ENCODE data around the gene TCERG1L. TPM values are rescaled to one million over a fixed set of nuclear protein-coding genes. Genes with fewer than 3 reads are reported as not detected.
"Not testable (repeated sequence)": the region's sequence is repeated elsewhere in the genome, so short reads cannot be mapped to it uniquely, and the experiment has no call there.

Gene TCERG1L
- polyA plus RNA-seq, 1 of the 3 experiments (the other 2 are of a cell fraction): not detected

DNA sequence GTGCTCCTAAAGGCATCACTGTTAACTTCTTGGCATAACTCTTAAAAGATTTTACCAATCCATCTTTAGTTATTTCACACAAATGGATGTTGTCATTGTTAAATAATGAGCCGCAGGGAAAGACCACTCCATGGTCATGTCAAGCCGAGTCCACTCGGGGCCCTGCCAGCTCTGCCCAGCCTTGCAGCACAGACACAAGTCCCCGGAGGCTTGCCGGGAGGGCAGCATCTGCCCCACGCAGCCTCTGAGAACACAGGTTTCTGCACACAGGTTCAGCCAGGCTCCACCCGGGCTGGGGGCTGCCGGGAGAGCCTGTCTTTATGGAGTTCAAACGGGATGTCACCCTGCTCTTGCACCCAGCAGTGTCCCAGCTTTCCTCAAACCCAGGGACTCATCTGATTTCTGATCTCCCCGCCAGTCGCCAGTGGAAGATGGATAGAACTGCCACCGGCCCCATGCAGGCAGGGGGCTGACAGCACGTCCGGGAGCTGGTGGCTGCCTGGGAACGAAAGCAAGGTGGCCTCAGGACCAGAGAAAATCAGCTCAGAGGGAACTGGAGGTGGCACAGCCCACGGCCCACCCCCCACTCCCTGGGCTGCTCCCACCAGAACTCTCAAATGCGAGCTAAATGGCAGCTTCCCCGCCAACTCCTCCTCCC, 156.2 kb downstream of the TCERG1L start:
- TF ChIP-seq GATA2 (CRISPR knock-in tag; IDR thresholded peaks at IDR 0.05): no peak
- TF ChIP-seq EZH2phosphoT487 (IDR thresholded peaks at IDR 0.05; ENCODE audit: borderline replicate concordance, low read depth): no peak
- TF ChIP-seq RAD21 (IDR thresholded peaks at IDR 0.05; ENCODE audit: low read length): no peak
- TF ChIP-seq NRF1 (IDR thresholded peaks at IDR 0.05; ENCODE audit: low read depth, low read length): no peak
- TF ChIP-seq YY1 (IDR thresholded peaks at IDR 0.05; ENCODE audit: low read depth): no peak
- no peaks in the 10 kb centered on the region for H3F3A ChIP-seq (replicated peaks; ENCODE audit: insufficient read depth)
- H3K9me2 ChIP-seq: no peaks in the 10 kb centered on the region
- H3K27me3 ChIP-seq (ENCODE audit: insufficient read depth): no peaks in the 10 kb centered on the region
- no peak overlapping the region for H2AFZ ChIP-seq (ENCODE audit: low read depth)
- ChIA-PET CTCF (interaction anchor here (0.8 kb wide), 1 partner anchor 18 kb away, joined by 3 read pairs; no protein-coding TSS in a partner anchor), POLR2A (no interaction called here)
- no peak for DNase-seq
- no peaks in the 10 kb centered on the region for H3K4me1 ChIP-seq (ENCODE audit: control insufficient read depth in 1 of 2, insufficient read depth in 2 of 2, low read depth in 1 of 2, low read length in 1 of 2)
- no peak overlapping the region for H3K27ac ChIP-seq (ENCODE audit: low read depth in 2 of 2, low read length in 1 of 2)
- H3K9ac ChIP-seq: no peak overlapping the region
- H3K36me3 ChIP-seq (replicated peaks in 1 of 2; ENCODE audit: control insufficient read depth in 1 of 2, insufficient read depth in 2 of 2, low read length in 1 of 2): no peaks in the 10 kb centered on the region
- no peaks in the 10 kb centered on the region for H3K79me2 ChIP-seq (ENCODE audit: insufficient read depth)
- no peak overlapping the region for H3K4me3 ChIP-seq (ENCODE audit: low read depth in 2 of 2, low read length in 1 of 2)
- no peaks in the 10 kb centered on the region for H4K20me1 ChIP-seq (ENCODE audit: insufficient read depth)
- H3K4me2 ChIP-seq: no peak overlapping the region
- 30% methylated on average over 9 of the region's 18 CpGs for WGBS (ENCODE audit: low lambda C conversion rate)
- no peaks in the 10 kb centered on the region for H3K9me3 ChIP-seq

DNA sequence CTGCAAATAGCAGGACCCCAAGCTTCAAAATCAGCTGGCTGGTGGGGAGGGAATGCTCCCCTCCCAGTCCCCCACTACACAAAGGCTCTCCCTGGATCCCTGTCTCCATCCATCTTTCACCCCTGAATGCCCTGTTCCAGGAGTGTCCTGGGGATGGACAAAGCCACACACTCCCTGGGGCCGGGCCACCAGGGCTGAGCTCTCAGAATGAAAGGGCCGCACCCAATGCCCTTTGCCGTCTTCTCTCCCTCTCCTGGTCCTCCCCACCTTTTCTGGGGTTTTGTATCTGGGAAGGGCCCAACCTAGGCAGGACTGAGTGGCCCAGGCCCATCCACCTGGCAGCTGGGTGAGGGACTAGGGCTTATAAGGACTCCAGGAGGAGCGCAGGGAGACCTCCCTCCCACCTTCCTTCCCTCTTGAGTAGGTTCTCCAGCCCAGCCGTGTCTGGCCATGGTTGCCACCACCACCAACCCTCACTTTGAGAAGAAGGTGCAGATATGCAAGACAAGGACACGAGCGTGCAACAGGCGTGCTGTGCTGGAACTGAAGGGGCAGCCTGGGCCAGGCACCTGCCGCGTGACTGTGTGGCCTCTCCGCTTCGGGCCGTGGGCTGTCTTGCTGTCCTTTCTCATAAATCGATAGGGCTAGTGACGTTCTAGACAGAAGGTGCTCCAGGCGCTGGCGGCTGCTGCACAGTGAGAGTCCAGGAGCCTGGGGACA, 157.1 kb downstream of the TCERG1L start:
- no peak overlapping the region for H3K4me2 ChIP-seq
- 58% methylated on average over 15 of the region's 17 CpGs for WGBS (ENCODE audit: low lambda C conversion rate)
- no peaks in the 10 kb centered on the region for H3K9me2 ChIP-seq
- H3K4me1 ChIP-seq (ENCODE audit: control insufficient read depth in 1 of 2, insufficient read depth in 2 of 2, low read depth in 1 of 2, low read length in 1 of 2): no peaks in the 10 kb centered on the region
- no peaks in the 10 kb centered on the region for H3K9me3 ChIP-seq
- no peaks in the 10 kb centered on the region for H3K79me2 ChIP-seq (ENCODE audit: insufficient read depth)
- no peak overlapping the region for H2AFZ ChIP-seq (ENCODE audit: low read depth)
- TF ChIP-seq EZH2phosphoT487 (IDR thresholded peaks at IDR 0.05; ENCODE audit: borderline replicate concordance, low read depth): no peak
- TF ChIP-seq RXRA (IDR thresholded peaks at IDR 0.05; ENCODE audit: borderline replicate concordance, low read depth): no peak
- TF ChIP-seq FOXJ3 (CRISPR knock-in tag; IDR thresholded peaks at IDR 0.05): no peak
- TF ChIP-seq ELF1 (IDR thresholded peaks at IDR 0.05): no peak
- TF ChIP-seq, protein P1, sequence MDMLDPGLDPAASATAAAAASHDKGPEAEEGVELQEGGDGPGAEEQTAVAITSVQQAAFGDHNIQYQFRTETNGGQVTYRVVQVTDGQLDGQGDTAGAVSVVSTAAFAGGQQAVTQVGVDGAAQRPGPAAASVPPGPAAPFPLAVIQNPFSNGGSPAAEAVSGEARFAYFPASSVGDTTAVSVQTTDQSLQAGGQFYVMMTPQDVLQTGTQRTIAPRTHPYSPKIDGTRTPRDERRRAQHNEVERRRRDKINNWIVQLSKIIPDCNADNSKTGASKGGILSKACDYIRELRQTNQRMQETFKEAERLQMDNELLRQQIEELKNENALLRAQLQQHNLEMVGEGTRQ (IDR thresholded peaks at IDR 0.05; ENCODE audit: borderline replicate concordance, low read depth, low read length): no peak
- TF ChIP-seq JUND (IDR thresholded peaks at IDR 0.05): no peak
- H3K4me3 ChIP-seq (ENCODE audit: low read depth in 2 of 2, low read length in 1 of 2): no peak overlapping the region
- CTCF ChIA-PET: no interaction called here
- POLR2A ChIA-PET: no interaction called here
- H3K36me3 ChIP-seq (replicated peaks in 1 of 2; ENCODE audit: control insufficient read depth in 1 of 2, insufficient read depth in 2 of 2, low read length in 1 of 2): no peaks in the 10 kb centered on the region
- H4K20me1 ChIP-seq (ENCODE audit: insufficient read depth): no peaks in the 10 kb centered on the region
- H3K27ac ChIP-seq (ENCODE audit: low read depth in 2 of 2, low read length in 1 of 2): no peak overlapping the region
- H3F3A ChIP-seq (replicated peaks; ENCODE audit: insufficient read depth): no peaks in the 10 kb centered on the region
- H3K9ac ChIP-seq: no peak overlapping the region
- no peak for DNase-seq
- no peaks in the 10 kb centered on the region for H3K27me3 ChIP-seq (ENCODE audit: insufficient read depth)

DNA sequence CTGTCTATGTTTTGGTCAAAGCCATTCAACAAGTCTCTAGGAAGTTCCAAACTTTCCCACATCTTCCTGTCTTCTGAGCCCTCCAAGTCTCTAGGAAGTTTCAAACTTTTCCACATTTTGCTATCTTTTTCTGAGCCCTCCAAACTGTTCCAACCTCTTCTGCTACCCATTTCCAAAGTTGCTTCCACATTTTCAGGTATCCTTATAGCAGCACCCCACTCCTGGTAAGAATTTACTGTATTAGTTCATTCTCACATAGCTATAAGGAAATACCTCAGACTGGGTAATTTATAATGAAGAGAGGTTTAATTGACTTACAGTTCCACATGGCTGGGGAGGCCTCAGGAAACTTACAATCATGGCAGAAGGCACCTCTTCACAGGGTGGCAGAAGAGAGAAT, 159.1 kb downstream of the TCERG1L start:
- H3K27me3 ChIP-seq (ENCODE audit: insufficient read depth); DNase-seq; H3K9me3 ChIP-seq; CTCF ChIA-PET; H3K4me3 ChIP-seq (ENCODE audit: low read depth in 2 of 2, low read length in 1 of 2); H3K9me2 ChIP-seq; POLR2A ChIA-PET; H3F3A ChIP-seq (replicated peaks; ENCODE audit: insufficient read depth); H4K20me1 ChIP-seq (ENCODE audit: insufficient read depth); H3K4me1 ChIP-seq (ENCODE audit: control insufficient read depth in 1 of 2, insufficient read depth in 2 of 2, low read depth in 1 of 2, low read length in 1 of 2); H3K36me3 ChIP-seq (replicated peaks in 1 of 2; ENCODE audit: control insufficient read depth in 1 of 2, insufficient read depth in 2 of 2, low read length in 1 of 2); H3K79me2 ChIP-seq (ENCODE audit: insufficient read depth); H3K4me2 ChIP-seq; H3K9ac ChIP-seq; H3K27ac ChIP-seq (ENCODE audit: low read depth in 2 of 2, low read length in 1 of 2); H2AFZ ChIP-seq (ENCODE audit: low read depth): not testable (repeated sequence)
